SK-N-SH (cell line): ENCODE measurements around the gene STPG1. TPM values are rescaled to one million over a fixed set of nuclear protein-coding genes. Genes with fewer than 3 reads are reported as not detected.

Source experiments
- CTCF ChIA-PET: fragments of 300-600, 350-600 bp; formaldehyde crosslinking; extraction: SDS; loops from one replicate; lab custom pipeline; 2021; lab: Yijun Ruan, JAX
- POLR2A ChIA-PET: fragments of 350-600 bp; sonication (Branson Sonifier 250); formaldehyde crosslinking; extraction: SDS; loops from one replicate; lab custom pipeline; 2020; ENCODE audit warnings: antibody characterized with exemption, inconsistent platforms; lab: Yijun Ruan, JAX
- DNase-seq: peaks from one replicate; pipeline ENCODE4 v3.0.0; 2012
- H2AFZ ChIP-seq: fragments of 200-600 bp; sonication (generic); 2 replicates; pipeline ENCODE4 v1.8.1; 2016; ENCODE audit warnings: antibody characterized with exemption, mild to moderate bottlenecking, low read depth
- H3F3A ChIP-seq: fragments of 200-600 bp; sonication (generic); replicated peaks from 2 replicates; pipeline ENCODE3; 2016; ENCODE audit warnings: antibody characterized with exemption, mild to moderate bottlenecking; ENCODE audit not compliant: insufficient read depth
- H3K27ac ChIP-seq, 2 experiments: fragments of 200-500 bp in 1 of 2; fragments of 200-600 bp in 1 of 2; sonication (Bioruptor generic) in 1 of 2; sonication (generic), shearing (Covaris generic) in 1 of 2; 2 replicates each; pipeline versions ENCODE4 v1.5.1 to v1.6.1; 2014 to 2016; ENCODE audit warnings: low read depth in 2 of 2, inconsistent platforms in 1 of 2, low read length in 1 of 2, mild to moderate bottlenecking in 1 of 2, mixed read lengths in 1 of 2
- H3K27me3 ChIP-seq: fragments of 200-600 bp; sonication (generic), shearing (Covaris generic); 2 replicates; pipeline ENCODE4 v1.6.1; 2016; ENCODE audit warnings: mixed run types; ENCODE audit not compliant: insufficient read depth
- H3K36me3 ChIP-seq, 2 experiments: fragments of 200-500 bp in 1 of 2; fragments of 200-600 bp in 1 of 2; sonication (Bioruptor generic) in 1 of 2; sonication (generic) in 1 of 2; replicated peaks in 1 of 2; 2 replicates each; pipeline versions ENCODE3 to v1.5.1; 2014 to 2016; ENCODE audit warnings: low read length in 1 of 2, mild to moderate bottlenecking in 1 of 2; ENCODE audit not compliant: insufficient read depth in 2 of 2, control insufficient read depth in 1 of 2
- H3K4me1 ChIP-seq, 2 experiments: fragments of 200-500 bp in 1 of 2; fragments of 200-600 bp in 1 of 2; sonication (Bioruptor generic) in 1 of 2; sonication (generic), shearing (Covaris generic) in 1 of 2; 2 replicates each; pipeline versions ENCODE4 v1.5.1 to v1.6.1; 2014 to 2016; ENCODE audit warnings: low read depth in 1 of 2, low read length in 1 of 2, mixed run types in 1 of 2; ENCODE audit not compliant: insufficient read depth in 2 of 2, control insufficient read depth in 1 of 2
- H3K4me2 ChIP-seq: fragments of 200-600 bp; sonication (generic), shearing (Covaris generic); 2 replicates; pipeline ENCODE4 v1.6.1; 2017; ENCODE audit warnings: mixed run types
- H3K4me3 ChIP-seq, 2 experiments: fragments of 200-500 bp in 1 of 2; fragments of 200-600 bp in 1 of 2; sonication (Bioruptor generic) in 1 of 2; sonication (generic), shearing (Covaris generic) in 1 of 2; 2 replicates each; pipeline versions ENCODE4 v1.5.1 to v1.8.1; 2014 to 2016; ENCODE audit warnings: low read depth in 2 of 2, inconsistent platforms in 1 of 2, low read length in 1 of 2, mild to moderate bottlenecking in 1 of 2, mixed read lengths in 1 of 2, moderate library complexity in 1 of 2
- H3K79me2 ChIP-seq: fragments of 200-600 bp; sonication (generic); 2 replicates; pipeline ENCODE4 v1.8.1; 2017; ENCODE audit warnings: mild to moderate bottlenecking; ENCODE audit not compliant: insufficient read depth
- H3K9ac ChIP-seq: fragments of 200-600 bp; sonication (generic); 2 replicates; pipeline ENCODE4 v1.6.1; 2017; ENCODE audit warnings: mixed run types
- H3K9me2 ChIP-seq: fragments of 200-600 bp; sonication (generic); 2 replicates; pipeline ENCODE4 v1.6.1; 2017; ENCODE audit warnings: mixed run types
- H3K9me3 ChIP-seq: fragments of 200-600 bp; sonication (generic); 2 replicates; pipeline ENCODE4 v1.6.1; 2017; ENCODE audit warnings: mixed run types, mild to moderate bottlenecking, moderate library complexity
- H4K20me1 ChIP-seq: fragments of 200-600 bp; sonication (generic); 2 replicates; pipeline ENCODE4 v1.6.1; 2017; ENCODE audit warnings: mild to moderate bottlenecking, mixed run types; ENCODE audit not compliant: insufficient read depth
- EP300 ChIP-seq, 2 experiments: IDR thresholded peaks; 2 replicates each; pipeline versions ENCODE4 v1.4.0 to v1.6.1; 2012; ENCODE audit warnings: borderline replicate concordance in 1 of 2, low read depth in 1 of 2, low read length in 1 of 2
- EZH2phosphoT487 ChIP-seq: fragments of 200-600 bp; sonication (generic); IDR thresholded peaks from 2 replicates; pipeline ENCODE4 v1.6.1; 2017; ENCODE audit warnings: low read depth, mixed run types, mild to moderate bottlenecking, antibody characterized with exemption, moderate library complexity, borderline replicate concordance
- FOSL2 ChIP-seq: IDR thresholded peaks from 2 replicates; pipeline ENCODE4 v1.4.0; 2012; ENCODE audit warnings: low read depth, mild to moderate bottlenecking, moderate library complexity, borderline replicate concordance
- FOXM1 ChIP-seq: IDR thresholded peaks from 2 replicates; pipeline ENCODE4 v1.4.0; 2012; ENCODE audit warnings: low read depth, mild to moderate bottlenecking
- GABPA ChIP-seq: IDR thresholded peaks from 2 replicates; pipeline ENCODE4 v1.4.0; 2012; ENCODE audit warnings: low read depth, mild to moderate bottlenecking
- IRF3 ChIP-seq: fragments of 150-350 bp; IDR thresholded peaks from 2 replicates; pipeline ENCODE4 v1.6.1; 2016; ENCODE audit warnings: mild to moderate bottlenecking, low read depth, low read length
- JUND ChIP-seq: IDR thresholded peaks from 2 replicates; pipeline ENCODE4 v1.4.0; 2012
- MXI1 ChIP-seq: IDR thresholded peaks from 2 replicates; pipeline ENCODE4 v1.6.1; 2012; ENCODE audit warnings: mild to moderate bottlenecking, low read depth, low read length, improper control_type of control experiment
- NFIC ChIP-seq: IDR thresholded peaks from 2 replicates; pipeline ENCODE4 v1.4.0; 2012; ENCODE audit warnings: borderline replicate concordance
- NRF1 ChIP-seq: IDR thresholded peaks from 2 replicates; pipeline ENCODE4 v1.6.1; 2012; ENCODE audit warnings: low read depth, mild to moderate bottlenecking, low read length
- PBX3 ChIP-seq: IDR thresholded peaks from 2 replicates; pipeline ENCODE4; 2012
- RAD21 ChIP-seq: IDR thresholded peaks from 2 replicates; pipeline ENCODE4 v1.6.1; 2012; ENCODE audit warnings: mild to moderate bottlenecking, low read length
- RCOR1 ChIP-seq: fragments of 150-350 bp; IDR thresholded peaks from 2 replicates; pipeline ENCODE4 v1.6.1; 2017; ENCODE audit warnings: antibody characterized with exemption, low read length
- RFX5 ChIP-seq: IDR thresholded peaks from 2 replicates; pipeline ENCODE4 v1.6.1; 2012; ENCODE audit warnings: mild to moderate bottlenecking, improper control_type of control experiment, low read length
- RXRA ChIP-seq: IDR thresholded peaks from 2 replicates; pipeline ENCODE4 v1.4.0; 2012; ENCODE audit warnings: low read depth, mild to moderate bottlenecking, borderline replicate concordance
- SIN3A ChIP-seq: IDR thresholded peaks from 2 replicates; pipeline ENCODE4 v1.6.1; 2012; ENCODE audit warnings: low read depth, mild to moderate bottlenecking, low read length, moderate library complexity, borderline replicate concordance
- TAF1 ChIP-seq: IDR thresholded peaks from 2 replicates; pipeline ENCODE4 v1.6.1; 2012; ENCODE audit warnings: low read depth, mild to moderate bottlenecking, low read length, moderate library complexity, borderline replicate concordance
- USF1 ChIP-seq: IDR thresholded peaks from 2 replicates; pipeline ENCODE4 v1.4.0; 2012; ENCODE audit warnings: low read depth, borderline replicate concordance
- WGBS: methylation state at CpG from one replicate; pipeline ENCODE4 v1.1.6; 2017; ENCODE audit warnings: low lambda C conversion rate; 5-methylcytosine and 5-hydroxymethylcytosine counted together
- polyA plus RNA-seq, 3 experiments: library from polyadenylated mRNA; depleted of rRNA; stranded (reverse); fragments of >200 nt; gene quantifications; 2 replicates each; pipeline ENCODE4 v1.2.3, GENCODE V29; 2012
- TF ChIP-seq, protein P1 (sequence below): fragments of 150-350 bp; IDR thresholded peaks from 2 replicates; pipeline ENCODE4 v1.6.1; 2017; ENCODE audit warnings: antibody characterized with exemption, low read length, low read depth, borderline replicate concordance

The STPG1 gene
- polyA plus RNA-seq, 1 of the 3 experiments (the other 2 are of a cell fraction), result 8.7 TPM

GRCh38 chr1:24426744-24427544, 13.4 kb upstream of the STPG1 start:
- Histone ChIP-seq H3K4me2 (no peak overlapping the region), H4K20me1 (no peaks in the 10 kb centered on the region), H3K9me3 (no peaks in the 10 kb centered on the region), H3K36me3 (no peaks in the 10 kb centered on the region), H2AFZ (no peak overlapping the region), H3K4me1 (no peaks in the 10 kb centered on the region; a peak in 1 of 4 replicates), H3K4me3 (no peak overlapping the region), H3F3A (no peaks in the 10 kb centered on the region)
- WGBS, result 73% methylated on average over 6 of the region's 7 CpGs
- TF ChIP-seq PBX3 (no peak), SIN3A (no peak), IRF3 (no peak), TAF1 (no peak), FOXM1 (no peak), USF1 (no peak), EP300 (IDR thresholded peaks at IDR 0.05; ENCODE audit: borderline replicate concordance in 1 of 2, low read depth in 1 of 2, low read length in 1 of 2) (no peak), RAD21 (no peak), NRF1 (no peak), RXRA (no peak), EZH2phosphoT487 (no peak), GABPA (no peak), RFX5 (no peak), RCOR1 (no peak), JUND (no peak), FOSL2 (no peak), NFIC (no peak), MXI1 (no peak)
- TF ChIP-seq, protein P1, sequence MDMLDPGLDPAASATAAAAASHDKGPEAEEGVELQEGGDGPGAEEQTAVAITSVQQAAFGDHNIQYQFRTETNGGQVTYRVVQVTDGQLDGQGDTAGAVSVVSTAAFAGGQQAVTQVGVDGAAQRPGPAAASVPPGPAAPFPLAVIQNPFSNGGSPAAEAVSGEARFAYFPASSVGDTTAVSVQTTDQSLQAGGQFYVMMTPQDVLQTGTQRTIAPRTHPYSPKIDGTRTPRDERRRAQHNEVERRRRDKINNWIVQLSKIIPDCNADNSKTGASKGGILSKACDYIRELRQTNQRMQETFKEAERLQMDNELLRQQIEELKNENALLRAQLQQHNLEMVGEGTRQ, result no peak
- TF ChIP-seq, all 33 proteins: peak for 0
- DNase-seq, result no peak
- no peaks in the 10 kb centered on the region for H3K27me3 ChIP-seq
- no peaks in the 10 kb centered on the region for H3K79me2 ChIP-seq
- H3K27ac ChIP-seq, result no peak overlapping the region
- no peaks in the 10 kb centered on the region for H3K9me2 ChIP-seq
- POLR2A ChIA-PET, result no interaction called here
- CTCF ChIA-PET, result interaction anchor here (1.3 to 3.5 kb wide), 3 partner anchors 10 to 228 kb away, joined by 3 to 20 read pairs (median 4); partner anchors contain the start of genes NIPAL3 and STPG1
- no peak overlapping the region for H3K9ac ChIP-seq
